Posterior cingulate gyrus (tissue), 11 donors: ENCODE results near the gene DNAL1.

Source experiments
- DNase-seq, 10 donors: peaks; one replicate each; pipeline versions ENCODE4 v3.0.0 to v3.0.0-alpha.2; 2020 to 2021; ENCODE audit warnings: mixed read lengths in 3 of 10
- intact Hi-C: fragments of 100-400 bp; cut with DNase I; formaldehyde crosslinking; loops from one replicate; pipeline ENCODE4 v1.15.1; 2023

Gene DNAL1

GRCh38 chr14:73644531-73645247 lies at the start of gene DNAL1:
TSS of gene DNAL1 (plus strand) at chr14:73644986. CDS start at chr14:73645040, 54 bp downstream.
- DNase-seq: peak; percentile 89 to 99 (median 93)
- intact Hi-C loops: no loop called here

GRCh38 chr14:73599499-73599898 lies 45.3 kb upstream of the DNAL1 start:
- intact Hi-C loops: no loop called here
- no peak for DNase-seq

- intact Hi-C loops: no loop called here
- DNase-seq: no peak
Observed at GRCh38 chr14:73602994-73603393, 41.8 kb upstream of the DNAL1 start.

- intact Hi-C loops: no loop called here
- no peak for DNase-seq
Observed at GRCh38 chr14:73606271-73606670, 38.5 kb upstream of the DNAL1 start.

- intact Hi-C loops: no loop called here
- DNase-seq: no peak
Observed at GRCh38 chr14:73607241-73607640, 37.5 kb upstream of the DNAL1 start.

- intact Hi-C loops: no loop called here
- peak in 4 of 10 donors; percentile 12 to 66 (median 24) for DNase-seq
Observed at GRCh38 chr14:73610687-73611086, 34.1 kb upstream of the DNAL1 start.

- peak; percentile 46 to 95 (median 72) for DNase-seq
- intact Hi-C loops: no loop called here
Observed at GRCh38 chr14:73612339-73613045, 32.3 kb upstream of the DNAL1 start, which contains the start of gene ACOT6. TSS of gene ACOT6 (plus strand) at chr14:73612517. CDS start at chr14:73612572, 55 bp downstream.

- intact Hi-C loops: no loop called here
- DNase-seq: no peak
Observed at GRCh38 chr14:73613046-73613383, 31.8 kb upstream of the DNAL1 start.

GRCh38 chr14:73613419-73613963 lies 31.3 kb upstream of the DNAL1 start:
- no peak for DNase-seq
- intact Hi-C loops: no loop called here

- intact Hi-C loops: no loop called here
- DNase-seq: no peak
Observed at GRCh38 chr14:73616831-73617230, 28.0 kb upstream of the DNAL1 start.

GRCh38 chr14:73619524-73619923 lies 25.3 kb upstream of the DNAL1 start:
- intact Hi-C loops: no loop called here

GRCh38 chr14:73620268-73620667 lies 24.5 kb upstream of the DNAL1 start:
- intact Hi-C loops: no loop called here
- no peak for DNase-seq

More at GRCh38 chr14:73619524-73619923, 25.3 kb upstream of the DNAL1 start:
- no peak for DNase-seq

GRCh38 chr14:73623504-73624054 lies 21.2 kb upstream of the DNAL1 start:
- intact Hi-C loops: no loop called here

GRCh38 chr14:73625706-73626105 lies 19.1 kb upstream of the DNAL1 start:
- intact Hi-C loops: no loop called here
- no peak for DNase-seq

More at GRCh38 chr14:73623504-73624054, 21.2 kb upstream of the DNAL1 start:
- DNase-seq: no peak

- intact Hi-C loops: no loop called here
- no peak for DNase-seq
Observed at GRCh38 chr14:73627151-73627558, 17.6 kb upstream of the DNAL1 start.

GRCh38 chr14:73630009-73630780 lies 14.6 kb upstream of the DNAL1 start:
- intact Hi-C loops: loop anchor here (5.0 kb wide), 1 partner anchor 82 kb away; the partner anchor contains the start of gene PNMA1
- DNase-seq: no peak

- intact Hi-C loops: loop anchor here (2.0 to 5.0 kb wide), 2 partner anchors 79 to 125 kb away; partner anchors contain the start of gene PNMA1
- peak; percentile 34 to 93 (median 64) for DNase-seq
Observed at GRCh38 chr14:73633116-73634010, 11.4 kb upstream of the DNAL1 start.

- DNase-seq: peak; percentile 14 to 91 (median 56)
- intact Hi-C loops: loop anchor here (5.0 kb wide), 1 partner anchor 78 kb away; the partner anchor contains the start of gene PNMA1
Observed at GRCh38 chr14:73634011-73634833, 10.6 kb upstream of the DNAL1 start.
